ENCODE results near the gene EFCAB6.

Gene EFCAB6

GRCh38 chr22:43539572-43540528, 272.3 kb downstream of the EFCAB6 start:
- Histone ChIP-seq H4K20me1 (ENCODE audit: insufficient read depth, low read length, poor library complexity, severe bottlenecking) (no peaks in the 10 kb centered on the region), H3K4me1 (ENCODE audit: insufficient read depth, low read length, poor library complexity, severe bottlenecking) (peaks cover 6% of the 10 kb centered on the region), H3K4me2 (ENCODE audit: low read depth, low read length, poor library complexity, severe bottlenecking) (no peak overlapping the region), H3K9ac (ENCODE audit: low read depth, low read length, poor library complexity, severe bottlenecking) (no peak overlapping the region), H3K9me2 (replicated peaks; ENCODE audit: low read depth, low read length) (no peaks in the 10 kb centered on the region), H3K4me3 (ENCODE audit: low read length, poor library complexity, severe bottlenecking) (no peak overlapping the region), H3F3A (ENCODE audit: low read depth) (no peaks in the 10 kb centered on the region), H3K36me3 (ENCODE audit: insufficient read depth, low read length) (no peaks in the 10 kb centered on the region), H2AFZ (ENCODE audit: low read length) (no peak overlapping the region), H3K9me3 (ENCODE audit: insufficient read depth, low read depth, low read length) (no peaks in the 10 kb centered on the region), H3K79me2 (ENCODE audit: insufficient read depth, low read length) (no peaks in the 10 kb centered on the region), H3K27me3 (ENCODE audit: insufficient read depth, low read length, poor library complexity, severe bottlenecking) (no peaks in the 10 kb centered on the region)
- TF ChIP-seq EZH2phosphoT487 (IDR thresholded peaks at IDR 0.05; ENCODE audit: borderline replicate concordance): no peak
- TF ChIP-seq CTCF (conservative IDR thresholded peaks at IDR 0.05; ENCODE audit: low read length): no peak

GRCh38 chr22:43537019-43537585, 275.0 kb downstream of the EFCAB6 start:
- H3K27me3 ChIP-seq (ENCODE audit: insufficient read depth, low read length, poor library complexity, severe bottlenecking): no peaks in the 10 kb centered on the region
- H3F3A ChIP-seq (ENCODE audit: low read depth): no peaks in the 10 kb centered on the region
- peak overlapping the region; percentile 54 for H2AFZ ChIP-seq (ENCODE audit: low read length)
- no peaks in the 10 kb centered on the region for H3K9me3 ChIP-seq (ENCODE audit: insufficient read depth, low read depth, low read length)
- peaks cover 6% of the 10 kb centered on the region for H3K4me1 ChIP-seq (ENCODE audit: insufficient read depth, low read length, poor library complexity, severe bottlenecking)
- H4K20me1 ChIP-seq (ENCODE audit: insufficient read depth, low read length, poor library complexity, severe bottlenecking): no peaks in the 10 kb centered on the region
- TF ChIP-seq EZH2phosphoT487 (IDR thresholded peaks at IDR 0.05; ENCODE audit: borderline replicate concordance): no peak
- peak; percentile 67 for TF ChIP-seq CTCF (conservative IDR thresholded peaks at IDR 0.05; ENCODE audit: low read length)
- H3K4me2 ChIP-seq (ENCODE audit: low read depth, low read length, poor library complexity, severe bottlenecking): peak overlapping the region; percentile 25
- H3K9me2 ChIP-seq (replicated peaks; ENCODE audit: low read depth, low read length): no peaks in the 10 kb centered on the region
- H3K36me3 ChIP-seq (ENCODE audit: insufficient read depth, low read length): no peaks in the 10 kb centered on the region
- H3K79me2 ChIP-seq (ENCODE audit: insufficient read depth, low read length): no peaks in the 10 kb centered on the region
- H3K9ac ChIP-seq (ENCODE audit: low read depth, low read length, poor library complexity, severe bottlenecking): no peak overlapping the region
- no peak overlapping the region for H3K4me3 ChIP-seq (ENCODE audit: low read length, poor library complexity, severe bottlenecking)

GRCh38 chr22:43535741-43536140, 276.4 kb downstream of the EFCAB6 start:
- Histone ChIP-seq H3K36me3 (ENCODE audit: insufficient read depth, low read length) (no peaks in the 10 kb centered on the region), H3K9ac (ENCODE audit: low read depth, low read length, poor library complexity, severe bottlenecking) (no peak overlapping the region), H3K79me2 (ENCODE audit: insufficient read depth, low read length) (no peaks in the 10 kb centered on the region), H4K20me1 (ENCODE audit: insufficient read depth, low read length, poor library complexity, severe bottlenecking) (no peaks in the 10 kb centered on the region), H3K4me1 (ENCODE audit: insufficient read depth, low read length, poor library complexity, severe bottlenecking) (peaks cover 6% of the 10 kb centered on the region), H3K4me3 (ENCODE audit: low read length, poor library complexity, severe bottlenecking) (no peak overlapping the region), H3K9me3 (ENCODE audit: insufficient read depth, low read depth, low read length) (no peaks in the 10 kb centered on the region), H3K9me2 (replicated peaks; ENCODE audit: low read depth, low read length) (no peaks in the 10 kb centered on the region), H2AFZ (ENCODE audit: low read length) (no peak overlapping the region), H3K27me3 (ENCODE audit: insufficient read depth, low read length, poor library complexity, severe bottlenecking) (no peaks in the 10 kb centered on the region), H3K4me2 (ENCODE audit: low read depth, low read length, poor library complexity, severe bottlenecking) (no peak overlapping the region), H3F3A (ENCODE audit: low read depth) (no peaks in the 10 kb centered on the region)
- TF ChIP-seq CTCF (conservative IDR thresholded peaks at IDR 0.05; ENCODE audit: low read length) (no peak), EZH2phosphoT487 (IDR thresholded peaks at IDR 0.05; ENCODE audit: borderline replicate concordance) (no peak)
